Measurements from ENCODE around the gene WDHD1.

- TF ChIP-seq POLR2A (IDR thresholded peaks at IDR 0.05; ENCODE audit: low read depth, low read length), result no peak
- no peak for TF ChIP-seq POLR2AphosphoS5 (IDR thresholded peaks at IDR 0.05; ENCODE audit: low read depth, low read length)
Measured at GRCh38 chr14:54931101-54931500, 95.8 kb downstream of the WDHD1 start.
